HEK293T (cell line): ENCODE data around the gene GABRB1.

Experiments
- CTCF ChIA-PET: fragments of 350-600 bp; formaldehyde crosslinking; extraction: SDS; loops from one replicate; lab custom pipeline; 2021; ENCODE audit warnings: antibody characterized with exemption, inconsistent platforms; lab: Yijun Ruan, JAX
- POLR2A ChIA-PET: fragments of 350-600 bp; formaldehyde crosslinking; extraction: SDS; loops from one replicate; lab custom pipeline; 2020; ENCODE audit warnings: antibody characterized with exemption, inconsistent platforms; lab: Yijun Ruan, JAX
- DNase-seq: peaks from one replicate; pipeline ENCODE4 v3.0.0; 2012; ENCODE audit warnings: mixed read lengths; ENCODE audit errors: extremely low spot score
- ARNT ChIP-seq: fragments of 450-650 bp; IDR thresholded peaks from 2 replicates; pipeline ENCODE4 v1.6.1; 2017; ENCODE audit warnings: mild to moderate bottlenecking
- BHLHE40 ChIP-seq: fragments of 450-650 bp; IDR thresholded peaks from 2 replicates; pipeline ENCODE4 v1.6.1; 2016; ENCODE audit warnings: mild to moderate bottlenecking, moderate library complexity, borderline replicate concordance
- CTBP1 ChIP-seq: fragments of 450-650 bp; IDR thresholded peaks from 2 replicates; pipeline ENCODE4 v1.6.1; 2016; ENCODE audit warnings: borderline replicate concordance
- ELF4 ChIP-seq: fragments of 450-650 bp; IDR thresholded peaks from 2 replicates; pipeline ENCODE4 v1.6.1; 2017; ENCODE audit warnings: antibody characterized with exemption
- FOXA1 ChIP-seq: fragments of 450-650 bp; IDR thresholded peaks from 2 replicates; pipeline ENCODE4 v1.6.1; 2016; ENCODE audit warnings: mild to moderate bottlenecking
- FOXK2 ChIP-seq: fragments of 450-650 bp; IDR thresholded peaks from 2 replicates; pipeline ENCODE4 v1.6.1; 2016; ENCODE audit warnings: mild to moderate bottlenecking
- FOXM1 ChIP-seq: fragments of 450-650 bp; IDR thresholded peaks from 2 replicates; pipeline ENCODE4 v1.6.1; 2017; ENCODE audit warnings: mild to moderate bottlenecking, borderline replicate concordance
- HDGF ChIP-seq: fragments of 450-650 bp; IDR thresholded peaks from 2 replicates; pipeline ENCODE4 v1.6.1; 2017; ENCODE audit warnings: antibody characterized with exemption, borderline replicate concordance
- L3MBTL2 ChIP-seq: fragments of 450-650 bp; conservative IDR thresholded peaks from 2 replicates; pipeline ENCODE4 v1.6.1; 2016; ENCODE audit warnings: mild to moderate bottlenecking
- LEF1 ChIP-seq: fragments of 450-650 bp; IDR thresholded peaks from 2 replicates; pipeline ENCODE4 v1.6.1; 2017; ENCODE audit warnings: mild to moderate bottlenecking, borderline replicate concordance
- NFRKB ChIP-seq: fragments of 450-650 bp; IDR thresholded peaks from 2 replicates; pipeline ENCODE4 v1.6.1; 2016; ENCODE audit warnings: mild to moderate bottlenecking, moderate library complexity
- SP1 ChIP-seq: fragments of 450-650 bp; IDR thresholded peaks from 2 replicates; pipeline ENCODE4 v1.6.1; 2017
- SUZ12 ChIP-seq: fragments of 450-650 bp; IDR thresholded peaks from 2 replicates; pipeline ENCODE4 v1.6.1; 2016; ENCODE audit warnings: mild to moderate bottlenecking
- TARDBP ChIP-seq: fragments of 450-650 bp; IDR thresholded peaks from 2 replicates; pipeline ENCODE4 v1.6.1; 2016
- ZNF384 ChIP-seq: fragments of 450-650 bp; IDR thresholded peaks from 2 replicates; pipeline ENCODE4 v1.6.1; 2016
- TF ChIP-seq, protein P1 (sequence below): fragments of 450-650 bp; IDR thresholded peaks from 2 replicates; pipeline ENCODE4 v1.6.1; 2016

The GABRB1 gene

DNA sequence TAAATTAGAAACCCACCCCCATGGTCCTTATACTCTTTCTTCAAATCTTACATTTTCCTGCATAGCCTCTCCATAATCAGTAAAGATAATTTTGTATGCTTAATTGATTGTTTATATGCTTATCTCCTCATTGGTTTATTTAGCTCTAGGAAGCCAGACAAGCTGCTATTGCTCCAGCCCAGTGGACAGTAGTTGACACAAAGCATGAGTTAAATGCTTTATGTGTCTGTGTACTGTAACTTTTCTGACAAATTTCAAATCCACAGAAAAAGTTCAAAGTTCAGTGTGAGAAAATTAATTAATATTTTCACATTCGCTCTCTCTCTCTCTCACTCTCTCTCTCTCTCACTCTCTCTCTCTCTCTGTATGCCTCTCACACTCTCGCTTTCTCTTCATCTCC is 181.7 kb downstream of the GABRB1 start:
- POLR2A ChIA-PET = no interaction called here
- no peak for TF ChIP-seq HDGF
- TF ChIP-seq ARNT = no peak
- no peak for TF ChIP-seq CTBP1
- no peak for TF ChIP-seq ELF4
- no peak for TF ChIP-seq FOXK2
- no peak for TF ChIP-seq BHLHE40
- TF ChIP-seq ZNF384 = no peak
- no peak for TF ChIP-seq LEF1
- no peak for TF ChIP-seq FOXA1
- no peak for TF ChIP-seq SUZ12
- no peak for TF ChIP-seq SP1
- TF ChIP-seq L3MBTL2 = no peak
- no peak for TF ChIP-seq TARDBP
- TF ChIP-seq, protein P1, sequence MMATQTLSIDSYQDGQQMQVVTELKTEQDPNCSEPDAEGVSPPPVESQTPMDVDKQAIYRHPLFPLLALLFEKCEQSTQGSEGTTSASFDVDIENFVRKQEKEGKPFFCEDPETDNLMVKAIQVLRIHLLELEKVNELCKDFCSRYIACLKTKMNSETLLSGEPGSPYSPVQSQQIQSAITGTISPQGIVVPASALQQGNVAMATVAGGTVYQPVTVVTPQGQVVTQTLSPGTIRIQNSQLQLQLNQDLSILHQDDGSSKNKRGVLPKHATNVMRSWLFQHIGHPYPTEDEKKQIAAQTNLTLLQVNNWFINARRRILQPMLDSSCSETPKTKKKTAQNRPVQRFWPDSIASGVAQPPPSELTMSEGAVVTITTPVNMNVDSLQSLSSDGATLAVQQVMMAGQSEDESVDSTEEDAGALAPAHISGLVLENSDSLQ = no peak
- TF ChIP-seq FOXM1 = no peak
- TF ChIP-seq NFRKB = no peak
- CTCF ChIA-PET = no interaction called here
- DNase-seq = no peak

DNA sequence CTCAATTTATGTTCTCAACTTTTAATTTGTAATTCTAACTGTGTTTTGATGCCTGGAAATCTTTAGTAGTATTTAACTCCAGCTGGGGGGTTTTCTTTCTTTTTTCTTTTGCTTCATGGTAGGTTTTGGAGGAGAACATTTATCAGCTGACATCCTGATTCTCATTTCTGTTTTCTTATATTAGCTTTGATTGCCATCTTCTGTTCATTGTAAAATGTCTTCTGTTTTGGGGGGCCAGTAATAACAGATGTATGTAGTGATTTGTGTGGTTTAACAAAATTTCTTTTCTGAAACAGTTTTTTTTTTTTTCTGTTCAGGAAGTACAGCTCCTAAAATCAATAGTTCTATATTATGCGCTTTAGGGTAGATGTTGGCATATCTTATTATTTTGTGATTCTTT is 182.2 kb downstream of the GABRB1 start:
- no peak for DNase-seq
- TF ChIP-seq FOXA1 (no peak), LEF1 (no peak), SUZ12 (no peak), FOXM1 (no peak), ELF4 (no peak), NFRKB (no peak), CTBP1 (no peak), SP1 (no peak), FOXK2 (no peak), L3MBTL2 (no peak)
- TF ChIP-seq, protein P1 = no peak
- ChIA-PET POLR2A (no interaction called here), CTCF (no interaction called here)

DNA sequence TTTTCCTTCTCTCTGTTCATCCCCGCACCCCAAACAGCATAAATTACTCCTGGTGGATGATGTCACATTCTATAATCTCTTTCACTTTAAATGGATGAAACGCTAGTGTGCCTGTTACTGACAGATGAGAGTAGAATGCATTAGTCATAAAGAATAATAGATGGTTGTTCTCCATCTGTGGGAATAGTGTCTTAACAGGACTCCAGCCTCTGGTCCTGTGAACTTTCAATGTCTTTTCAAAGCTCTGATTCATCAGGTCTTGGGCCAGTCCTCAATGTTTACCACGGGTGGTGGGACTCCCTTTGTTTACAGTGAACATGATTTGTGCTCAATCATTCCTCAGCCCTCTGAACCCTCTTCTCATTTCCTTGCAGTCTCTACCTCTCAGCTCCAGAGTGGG is 182.6 kb downstream of the GABRB1 start:
- no peak for DNase-seq
- ChIA-PET CTCF (no interaction called here), POLR2A (no interaction called here)
- no peak for TF ChIP-seq NFRKB

DNA sequence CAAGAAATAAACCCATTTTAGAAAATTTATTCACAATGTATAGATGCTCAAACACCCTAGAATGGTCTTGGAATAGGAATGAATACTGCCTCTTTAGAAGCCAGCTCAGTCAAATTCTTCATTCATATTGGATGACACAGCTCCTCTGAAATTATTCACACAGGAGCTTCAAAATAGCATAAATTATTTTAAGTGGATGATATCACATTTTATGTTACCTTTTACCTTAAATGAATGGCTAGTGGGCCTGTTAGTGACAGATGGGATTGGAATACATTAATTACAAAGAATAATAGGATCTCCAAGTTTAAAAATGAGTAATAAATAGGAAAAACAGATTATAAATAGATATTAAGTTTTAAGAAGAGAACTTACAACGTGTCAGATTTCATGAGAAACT is 184.4 kb downstream of the GABRB1 start:
- no peak for TF ChIP-seq HDGF
- no peak for TF ChIP-seq ARNT
- no peak for TF ChIP-seq ELF4
- TF ChIP-seq BHLHE40 = no peak
- TF ChIP-seq TARDBP = no peak
- TF ChIP-seq ZNF384 = no peak
- no peak for TF ChIP-seq NFRKB
- no peak for TF ChIP-seq CTBP1
- TF ChIP-seq FOXA1 = no peak
- no peak for TF ChIP-seq LEF1
- TF ChIP-seq FOXK2 = no peak
- TF ChIP-seq SUZ12 = no peak
- no peak for TF ChIP-seq FOXM1
- no peak for TF ChIP-seq L3MBTL2
- TF ChIP-seq, protein P1 = no peak
- TF ChIP-seq SP1 = no peak
- DNase-seq = no peak
- CTCF ChIA-PET = no interaction called here
- POLR2A ChIA-PET = no interaction called here

DNA sequence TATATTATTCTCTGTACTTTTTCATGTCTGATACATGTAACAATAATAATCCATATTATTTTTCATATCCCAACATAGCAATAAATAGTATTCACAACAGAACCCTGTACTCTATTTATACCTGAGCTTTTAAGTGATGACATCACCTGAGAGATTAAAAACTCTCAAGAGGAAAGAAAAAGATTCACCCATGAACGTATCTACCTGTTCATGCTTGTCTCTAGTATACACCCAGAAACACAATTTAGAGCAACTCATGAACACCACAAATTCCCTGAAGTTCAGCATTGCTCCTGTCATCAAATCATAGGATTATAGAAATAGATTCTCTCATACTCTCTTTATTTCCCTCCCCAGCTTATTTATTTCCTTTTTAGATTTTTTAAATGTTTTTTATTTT is 185.9 kb downstream of the GABRB1 start:
- no peak for DNase-seq
- TF ChIP-seq SP1 (no peak), SUZ12 (no peak), ELF4 (no peak), TARDBP (no peak), L3MBTL2 (no peak), ARNT (no peak), FOXK2 (no peak), BHLHE40 (no peak), NFRKB (no peak)
- CTCF ChIA-PET = no interaction called here
- POLR2A ChIA-PET = no interaction called here

DNA sequence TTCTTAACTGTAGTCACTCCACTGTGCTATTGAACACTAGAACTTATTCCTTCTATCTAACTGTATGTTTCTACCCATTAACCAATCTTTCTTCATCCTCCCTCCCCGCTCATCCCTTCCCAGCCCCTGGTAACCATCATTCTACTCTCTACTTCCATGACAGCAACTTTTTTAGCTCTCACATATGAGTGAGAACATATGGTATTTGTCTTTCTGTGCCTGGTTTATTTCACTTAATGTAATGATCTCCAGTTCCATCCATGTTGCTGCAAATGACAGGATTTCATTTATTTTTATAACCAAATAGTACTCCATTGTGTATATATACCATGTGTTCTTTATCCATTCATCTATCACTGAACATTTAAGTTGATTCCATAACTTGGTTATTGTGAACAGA is 186.5 kb downstream of the GABRB1 start:
- ChIA-PET POLR2A (no interaction called here), CTCF (no interaction called here)
- DNase-seq = no peak
- no peak for TF ChIP-seq LEF1
- no peak for TF ChIP-seq CTBP1
- no peak for TF ChIP-seq BHLHE40
- no peak for TF ChIP-seq ARNT
- no peak for TF ChIP-seq SUZ12
- TF ChIP-seq FOXA1 = no peak

DNA sequence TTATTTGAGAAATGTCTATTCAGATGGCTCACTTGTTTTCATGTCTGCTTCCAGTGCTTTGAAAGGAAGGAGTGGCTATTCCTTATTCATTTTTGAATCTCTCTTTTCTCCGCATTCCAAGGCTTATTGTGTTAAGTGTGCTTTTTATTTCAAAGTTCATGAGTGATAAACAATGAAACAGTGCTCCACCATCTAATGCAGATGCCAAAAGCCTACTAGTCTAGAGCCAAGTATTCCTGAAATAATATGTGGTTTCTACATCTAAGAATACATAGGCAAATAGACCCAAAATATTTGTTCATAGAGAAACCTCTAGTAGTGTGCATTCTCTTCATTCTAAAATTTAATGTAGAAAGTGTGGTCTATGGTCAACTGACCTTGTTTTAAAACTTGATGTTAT is 187.3 kb downstream of the GABRB1 start:
- TF ChIP-seq ZNF384 (no peak), SUZ12 (no peak), FOXA1 (no peak), BHLHE40 (no peak), SP1 (no peak), TARDBP (no peak), NFRKB (no peak), ARNT (no peak), CTBP1 (no peak), FOXK2 (no peak), ELF4 (no peak)
- ChIA-PET POLR2A (no interaction called here), CTCF (no interaction called here)
- no peak for DNase-seq
